HepG2 (cell line): Measurements from ENCODE around the gene IQGAP2. TPM values are rescaled to one million over a fixed set of nuclear protein-coding genes. Genes with fewer than 3 reads are reported as not detected.

Experiments
- ATAC-seq: fragments of 200-7000 bp; cut with Tn5 transposase; 3 replicates; pipeline ENCODE4 v1.9.1; 2020; ENCODE audit warnings: mild to moderate bottlenecking, moderate library complexity
- BruUV-seq: library from RNA; stranded (reverse); fragments of 400-500 nt; replicated peaks from 2 replicates; lab custom pipeline; 2021; lab: Mats Ljungman, UMichigan
- CTCF ChIA-PET: fragments of 300-600 bp; formaldehyde crosslinking; extraction: SDS; loops from one replicate; lab custom pipeline; 2021; ENCODE audit warnings: low total read pairs, inconsistent platforms, low intra/inter-chr PET ratio; lab: Yijun Ruan, JAX
- POLR2A ChIA-PET: fragments of 350-600 bp; sonication (Branson Sonifier 250); formaldehyde crosslinking; loops from one replicate; lab custom pipeline; 2020; ENCODE audit warnings: antibody characterized with exemption, inconsistent platforms; lab: Yijun Ruan, JAX
- DNase-seq: peaks from one replicate; pipeline ENCODE4 v3.0.0-alpha.2; 2015; ENCODE audit warnings: low spot score
- FAIRE-seq: peaks from 3 replicates; lab custom pipeline; 2011; peaks lifted over from hg19 to GRCh38; lab: Jason Lieb, UNC
- H2AFZ ChIP-seq: one replicate; pipeline ENCODE4 v1.6.1; 2011; ENCODE audit warnings: low read length, inconsistent platforms
- H3K27ac ChIP-seq: fragments of 300-600 bp; 3 replicates; pipeline ENCODE4 v1.8.0; 2011; ENCODE audit warnings: mixed run types, mild to moderate bottlenecking, mixed read lengths, low read length, inconsistent platforms; ENCODE audit not compliant: insufficient read depth; ENCODE audit errors: extremely low read length
- H3K27me3 ChIP-seq, 2 experiments: fragments of 200-600 bp in 1 of 2; 2 replicates in 1 of 2; 3 replicates in 1 of 2; pipeline versions ENCODE4 v1.6.0 to v1.8.0; 2011; ENCODE audit warnings: low read length in 2 of 2, mild to moderate bottlenecking in 2 of 2, moderate library complexity in 2 of 2, inconsistent platforms in 1 of 2; ENCODE audit not compliant: insufficient read depth in 2 of 2, control insufficient read depth in 1 of 2
- H3K36me3 ChIP-seq, 2 experiments: fragments of 200-600 bp in 1 of 2; replicated peaks in 1 of 2; 2 replicates in 1 of 2; 3 replicates in 1 of 2; pipeline versions ENCODE4 v1.5.1 to v1.8.0; 2011; ENCODE audit warnings: low read length in 2 of 2, inconsistent platforms in 1 of 2; ENCODE audit not compliant: insufficient read depth in 2 of 2, control insufficient read depth in 1 of 2
- H3K4me1 ChIP-seq: 2 replicates; pipeline ENCODE4 v1.5.1; 2012; ENCODE audit warnings: low read length, inconsistent platforms; ENCODE audit not compliant: insufficient read depth
- H3K4me2 ChIP-seq: 2 replicates; pipeline ENCODE4 v1.6.0; 2011; ENCODE audit warnings: low read depth, low read length, inconsistent platforms
- H3K4me3 ChIP-seq, 3 experiments: fragments of 200-600 bp in 1 of 3; sonication (generic), shearing (Covaris generic) in 1 of 3; replicated peaks in 1 of 3; 2 replicates each; pipeline ENCODE4 v1.5.1; 2011 to 2016; ENCODE audit warnings: low read length in 3 of 3, inconsistent platforms in 2 of 3, low read depth in 2 of 3, mild to moderate bottlenecking in 2 of 3, control low read depth in 1 of 3, mixed read lengths in 1 of 3; ENCODE audit not compliant: insufficient read depth in 1 of 3
- H3K79me2 ChIP-seq: one replicate; pipeline ENCODE4 v1.6.1; 2011; ENCODE audit warnings: low read length, inconsistent platforms; ENCODE audit not compliant: insufficient read depth
- H3K9ac ChIP-seq: 2 replicates; pipeline ENCODE4 v1.6.0; 2011; ENCODE audit warnings: mild to moderate bottlenecking, low read depth, low read length, inconsistent platforms; ENCODE audit not compliant: insufficient read depth
- H3K9me3 ChIP-seq: 2 replicates; pipeline ENCODE4 v1.5.1; 2012; ENCODE audit warnings: mild to moderate bottlenecking, low read length
- H4K20me1 ChIP-seq: 2 replicates; pipeline ENCODE4 v1.6.0; 2011; ENCODE audit warnings: inconsistent platforms, mild to moderate bottlenecking, low read length, moderate library complexity; ENCODE audit not compliant: insufficient read depth
- ZNF891 ChIP-seq: sonication (generic); formaldehyde crosslinking; IDR thresholded peaks from 2 replicates; pipeline ENCODE4 v1.5.0; 2020; ENCODE audit warnings: mild to moderate bottlenecking, missing genetic modification reagents
- WGBS: methylation state at CpG from one replicate; pipeline ENCODE4 v1.1.6; 2017; ENCODE audit warnings: low lambda C conversion rate; 5-methylcytosine and 5-hydroxymethylcytosine counted together
- in situ Hi-C: cut with HindIII; loops from 2 replicates; pipeline ENCODE4 v1.10.0; 2017; ENCODE audit warnings: low pct_unique_long_range_greater_than_20kb; ENCODE audit not compliant: extremely low pct_ligation_motif_present
- intact Hi-C: fragments of 100-400 bp; cut with micrococcal nuclease; formaldehyde crosslinking; loops from one replicate; pipeline ENCODE4 v1.10.0; 2022; ENCODE audit not compliant: unreplicated experiment
- polyA plus RNA-seq, 8 experiments: library from polyadenylated mRNA; depleted of rRNA in 3 of 8; stranded (reverse) in 7 of 8; unstranded in 1 of 8; fragments of >200 nt; fragmentation: Illumina TruSeq in 4 of 8; extraction: Trizol in 4 of 8; gene quantifications; 2 replicates each; pipeline versions ENCODE4 v1.2.1 to v1.2.3, GENCODE V29; 2011 to 2016; ENCODE audit warnings: low read depth in 4 of 8, missing spikeins in 1 of 8, mixed read lengths in 1 of 8; ENCODE audit not compliant: insufficient read depth in 1 of 8
- total RNA-seq, 5 experiments: library from RNA; depleted of rRNA; stranded (reverse); fragments of >200 nt; fragmentation: Illumina TruSeq; extraction: Trizol; gene quantifications; 2 replicates each; pipeline ENCODE4 v1.2.3, GENCODE V29; 2016; ENCODE audit warnings: low read depth in 1 of 5
- TF ChIP-seq, protein P1 (sequence below): sonication (generic); formaldehyde crosslinking; IDR thresholded peaks from 2 replicates; pipeline ENCODE4; 2020; ENCODE audit warnings: missing genetic modification reagents, mild to moderate bottlenecking, borderline replicate concordance
- TF ChIP-seq, protein P2 (sequence below): sonication (generic); formaldehyde crosslinking; IDR thresholded peaks from 2 replicates; pipeline ENCODE4 v1.5.0; 2020; ENCODE audit warnings: mild to moderate bottlenecking, missing genetic modification reagents, moderate library complexity
- TF ChIP-seq, protein P3 (sequence below): sonication (generic); formaldehyde crosslinking; IDR thresholded peaks from 2 replicates; pipeline ENCODE4 v1.8.0; 2022; ENCODE audit warnings: missing genetic modification reagents, mild to moderate bottlenecking, borderline replicate concordance

Gene IQGAP2
- total and polyA plus RNA-seq, 2 of the 13 experiments (the other 11 are each of a cell fraction or from before 2014, with no cell fraction given), result 35.2 to 83.3 TPM

DNA sequence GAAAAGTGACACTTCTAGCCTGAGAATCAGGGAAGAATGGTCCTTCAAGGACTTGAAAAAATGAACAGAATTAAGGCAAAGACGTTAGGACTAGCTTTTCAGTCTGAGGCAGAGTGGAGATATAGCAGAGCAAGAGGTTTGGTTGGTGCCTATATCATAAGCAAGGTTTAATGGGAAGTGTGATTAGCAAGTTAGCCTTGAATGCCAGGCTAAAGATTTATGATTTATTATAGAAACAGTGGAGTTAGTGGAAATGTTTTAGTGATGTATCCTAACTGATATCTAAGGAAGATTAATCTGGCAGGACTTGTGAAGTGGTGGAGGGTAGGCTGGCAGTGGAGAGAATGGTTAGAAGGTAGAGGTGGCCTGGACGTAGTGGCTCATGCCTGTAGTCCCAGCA, 213.1 kb downstream of the IQGAP2 start:
- Histone ChIP-seq H3K4me2 (no peak overlapping the region), H3K4me3 (no peak overlapping the region), H3K4me1 (no peaks in the 10 kb centered on the region), H3K36me3 (peaks cover 7 to 25% of the 10 kb centered on the region in 2 experiments), H2AFZ (no peak overlapping the region), H3K9me3 (no peaks in the 10 kb centered on the region), H4K20me1 (no peaks in the 10 kb centered on the region), H3K9ac (no peak overlapping the region), H3K27me3 (no peaks in the 10 kb centered on the region), H3K79me2 (no peaks in the 10 kb centered on the region), H3K27ac (no peak overlapping the region)
- BruUV-seq, result no TSS peak
- in situ Hi-C loops, result no loop called here
- CTCF ChIA-PET, result no interaction called here
- no peak for ATAC-seq
- TF ChIP-seq, protein P1, sequence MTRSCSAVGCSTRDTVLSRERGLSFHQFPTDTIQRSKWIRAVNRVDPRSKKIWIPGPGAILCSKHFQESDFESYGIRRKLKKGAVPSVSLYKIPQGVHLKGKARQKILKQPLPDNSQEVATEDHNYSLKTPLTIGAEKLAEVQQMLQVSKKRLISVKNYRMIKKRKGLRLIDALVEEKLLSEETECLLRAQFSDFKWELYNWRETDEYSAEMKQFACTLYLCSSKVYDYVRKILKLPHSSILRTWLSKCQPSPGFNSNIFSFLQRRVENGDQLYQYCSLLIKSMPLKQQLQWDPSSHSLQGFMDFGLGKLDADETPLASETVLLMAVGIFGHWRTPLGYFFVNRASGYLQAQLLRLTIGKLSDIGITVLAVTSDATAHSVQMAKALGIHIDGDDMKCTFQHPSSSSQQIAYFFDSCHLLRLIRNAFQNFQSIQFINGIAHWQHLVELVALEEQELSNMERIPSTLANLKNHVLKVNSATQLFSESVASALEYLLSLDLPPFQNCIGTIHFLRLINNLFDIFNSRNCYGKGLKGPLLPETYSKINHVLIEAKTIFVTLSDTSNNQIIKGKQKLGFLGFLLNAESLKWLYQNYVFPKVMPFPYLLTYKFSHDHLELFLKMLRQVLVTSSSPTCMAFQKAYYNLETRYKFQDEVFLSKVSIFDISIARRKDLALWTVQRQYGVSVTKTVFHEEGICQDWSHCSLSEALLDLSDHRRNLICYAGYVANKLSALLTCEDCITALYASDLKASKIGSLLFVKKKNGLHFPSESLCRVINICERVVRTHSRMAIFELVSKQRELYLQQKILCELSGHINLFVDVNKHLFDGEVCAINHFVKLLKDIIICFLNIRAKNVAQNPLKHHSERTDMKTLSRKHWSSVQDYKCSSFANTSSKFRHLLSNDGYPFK (CRISPR knock-in tag), result no peak
- TF ChIP-seq ZNF891, result no peak
- TF ChIP-seq, protein P2, sequence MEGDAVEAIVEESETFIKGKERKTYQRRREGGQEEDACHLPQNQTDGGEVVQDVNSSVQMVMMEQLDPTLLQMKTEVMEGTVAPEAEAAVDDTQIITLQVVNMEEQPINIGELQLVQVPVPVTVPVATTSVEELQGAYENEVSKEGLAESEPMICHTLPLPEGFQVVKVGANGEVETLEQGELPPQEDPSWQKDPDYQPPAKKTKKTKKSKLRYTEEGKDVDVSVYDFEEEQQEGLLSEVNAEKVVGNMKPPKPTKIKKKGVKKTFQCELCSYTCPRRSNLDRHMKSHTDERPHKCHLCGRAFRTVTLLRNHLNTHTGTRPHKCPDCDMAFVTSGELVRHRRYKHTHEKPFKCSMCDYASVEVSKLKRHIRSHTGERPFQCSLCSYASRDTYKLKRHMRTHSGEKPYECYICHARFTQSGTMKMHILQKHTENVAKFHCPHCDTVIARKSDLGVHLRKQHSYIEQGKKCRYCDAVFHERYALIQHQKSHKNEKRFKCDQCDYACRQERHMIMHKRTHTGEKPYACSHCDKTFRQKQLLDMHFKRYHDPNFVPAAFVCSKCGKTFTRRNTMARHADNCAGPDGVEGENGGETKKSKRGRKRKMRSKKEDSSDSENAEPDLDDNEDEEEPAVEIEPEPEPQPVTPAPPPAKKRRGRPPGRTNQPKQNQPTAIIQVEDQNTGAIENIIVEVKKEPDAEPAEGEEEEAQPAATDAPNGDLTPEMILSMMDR (CRISPR knock-in tag), result no peak
- TF ChIP-seq, protein P3, sequence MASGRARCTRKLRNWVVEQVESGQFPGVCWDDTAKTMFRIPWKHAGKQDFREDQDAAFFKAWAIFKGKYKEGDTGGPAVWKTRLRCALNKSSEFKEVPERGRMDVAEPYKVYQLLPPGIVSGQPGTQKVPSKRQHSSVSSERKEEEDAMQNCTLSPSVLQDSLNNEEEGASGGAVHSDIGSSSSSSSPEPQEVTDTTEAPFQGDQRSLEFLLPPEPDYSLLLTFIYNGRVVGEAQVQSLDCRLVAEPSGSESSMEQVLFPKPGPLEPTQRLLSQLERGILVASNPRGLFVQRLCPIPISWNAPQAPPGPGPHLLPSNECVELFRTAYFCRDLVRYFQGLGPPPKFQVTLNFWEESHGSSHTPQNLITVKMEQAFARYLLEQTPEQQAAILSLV (CRISPR knock-in tag), result no peak
- intact Hi-C loops, result no loop called here
- FAIRE-seq, result no peak
- POLR2A ChIA-PET, result no interaction called here
- WGBS, result 95% methylated on average over 2 of the region's 2 CpGs
- no peak for DNase-seq
